ENCODE results near the gene ASIC1.

DNA sequence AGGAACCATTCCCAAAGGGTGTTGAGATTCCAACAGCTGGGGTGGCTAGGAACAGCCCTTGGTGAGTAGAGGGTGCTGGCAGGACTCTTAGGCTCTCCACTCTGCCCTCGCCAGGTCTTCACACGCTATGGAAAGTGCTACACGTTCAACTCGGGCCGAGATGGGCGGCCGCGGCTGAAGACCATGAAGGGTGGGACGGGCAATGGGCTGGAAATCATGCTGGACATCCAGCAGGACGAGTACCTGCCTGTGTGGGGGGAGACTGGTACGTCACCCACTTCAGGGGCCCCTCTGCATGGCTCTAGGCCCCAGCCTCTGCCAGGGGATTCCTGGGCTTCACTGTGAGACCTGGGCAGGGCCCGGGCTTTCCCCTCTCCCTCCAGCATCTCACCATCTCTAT lies 19.7 kb downstream of the ASIC1 start:
- TF ChIP-seq, protein P1, sequence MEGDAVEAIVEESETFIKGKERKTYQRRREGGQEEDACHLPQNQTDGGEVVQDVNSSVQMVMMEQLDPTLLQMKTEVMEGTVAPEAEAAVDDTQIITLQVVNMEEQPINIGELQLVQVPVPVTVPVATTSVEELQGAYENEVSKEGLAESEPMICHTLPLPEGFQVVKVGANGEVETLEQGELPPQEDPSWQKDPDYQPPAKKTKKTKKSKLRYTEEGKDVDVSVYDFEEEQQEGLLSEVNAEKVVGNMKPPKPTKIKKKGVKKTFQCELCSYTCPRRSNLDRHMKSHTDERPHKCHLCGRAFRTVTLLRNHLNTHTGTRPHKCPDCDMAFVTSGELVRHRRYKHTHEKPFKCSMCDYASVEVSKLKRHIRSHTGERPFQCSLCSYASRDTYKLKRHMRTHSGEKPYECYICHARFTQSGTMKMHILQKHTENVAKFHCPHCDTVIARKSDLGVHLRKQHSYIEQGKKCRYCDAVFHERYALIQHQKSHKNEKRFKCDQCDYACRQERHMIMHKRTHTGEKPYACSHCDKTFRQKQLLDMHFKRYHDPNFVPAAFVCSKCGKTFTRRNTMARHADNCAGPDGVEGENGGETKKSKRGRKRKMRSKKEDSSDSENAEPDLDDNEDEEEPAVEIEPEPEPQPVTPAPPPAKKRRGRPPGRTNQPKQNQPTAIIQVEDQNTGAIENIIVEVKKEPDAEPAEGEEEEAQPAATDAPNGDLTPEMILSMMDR (IDR thresholded peaks at IDR 0.05): no peak
- no peak for TF ChIP-seq POLR2A (IDR thresholded peaks at IDR 0.05)
